ENCODE results near the gene PRDM16.

DNA sequence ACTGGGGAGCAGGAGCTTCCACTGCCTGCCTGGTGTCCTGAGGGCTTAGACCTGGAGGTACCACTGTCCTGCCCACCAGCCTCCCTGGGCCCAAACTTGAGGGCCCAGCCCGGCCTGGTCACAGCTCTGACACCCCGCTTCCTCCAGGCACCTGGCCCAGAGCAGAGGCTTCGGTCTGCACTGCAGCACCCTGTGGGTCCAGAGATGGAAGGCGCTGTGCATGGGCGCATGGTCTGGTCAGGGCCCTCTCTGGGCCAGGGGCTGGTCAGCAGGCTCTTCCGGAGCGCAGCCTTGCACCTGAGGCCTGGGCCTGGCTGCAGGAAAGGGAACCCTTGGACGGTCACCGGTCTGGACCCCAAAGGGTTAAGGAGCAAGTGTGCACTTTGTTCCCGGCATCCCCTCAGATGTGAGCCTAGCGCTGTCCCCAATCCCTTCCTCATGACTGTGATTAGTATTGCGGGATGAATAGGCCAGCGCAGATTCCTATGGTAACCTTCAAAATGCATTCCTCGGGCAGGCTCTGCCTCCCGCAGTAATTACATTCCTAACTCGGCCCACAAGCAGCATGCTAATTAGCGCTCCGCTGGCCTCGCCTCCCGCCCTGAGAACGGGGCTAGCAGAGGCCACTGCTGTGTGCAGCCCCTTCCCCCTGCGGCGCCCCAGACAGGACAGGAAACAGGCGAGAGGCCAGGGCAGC, 36.3 kb downstream of the PRDM16 start:
- TF ChIP-seq EP300 (IDR thresholded peaks at IDR 0.05), result no peak
- no peak for TF ChIP-seq POLR2A (IDR thresholded peaks at IDR 0.05)
